ENCODE measurements around the gene HTR3C. TPM values are rescaled to one million over a fixed set of nuclear protein-coding genes. Genes with fewer than 3 reads are reported as not detected.
"Not testable (repeated sequence)": the region's sequence is repeated elsewhere in the genome, so short reads cannot be mapped to it uniquely, and the experiment has no call there.

Gene HTR3C
- total RNA-seq, 1 donor from 2014 or later, result not detected

- intact Hi-C loops (cut with DNase I); DNase-seq (ENCODE audit: missing footprints); ATAC-seq: not testable (repeated sequence)
Observed at GRCh38 chr3:184028275-184028890, 24.5 kb upstream of the HTR3C start.

- intact Hi-C loops (cut with DNase I), result no loop called here
- DNase-seq (ENCODE audit: missing footprints) (no peak), ATAC-seq (no peak)
Observed at GRCh38 chr3:184029443-184029842, 23.4 kb upstream of the HTR3C start.

GRCh38 chr3:184030536-184030935 lies 22.3 kb upstream of the HTR3C start:
- no peak for ATAC-seq
- no peak for DNase-seq (ENCODE audit: missing footprints)
- intact Hi-C loops (cut with DNase I), result no loop called here

- no peak for ATAC-seq
- intact Hi-C loops (cut with DNase I), result no loop called here
- DNase-seq (ENCODE audit: missing footprints), result no peak
Observed at GRCh38 chr3:184031187-184031792, 21.6 kb upstream of the HTR3C start, which contains the start of gene HTR3D. Gene HTR3D, plus strand, starts transcription at chr3:184031742. Its CDS starts 0 bp downstream, at chr3:184031742.

- DNase-seq (ENCODE audit: missing footprints) (no peak), ATAC-seq (no peak)
- intact Hi-C loops (cut with DNase I), result no loop called here
Observed at GRCh38 chr3:184037816-184038215, 15.0 kb upstream of the HTR3C start.

- ATAC-seq; DNase-seq (ENCODE audit: missing footprints); intact Hi-C loops (cut with DNase I): not testable (repeated sequence)
Observed at GRCh38 chr3:184038307-184038706, 14.5 kb upstream of the HTR3C start.

GRCh38 chr3:184039414-184039813 lies 13.4 kb upstream of the HTR3C start:
- intact Hi-C loops (cut with DNase I), result no loop called here
- DNase-seq (ENCODE audit: missing footprints) (no peak), ATAC-seq (no peak)

- ATAC-seq (no peak), DNase-seq (ENCODE audit: missing footprints) (no peak)
- intact Hi-C loops (cut with DNase I), result no loop called here
Observed at GRCh38 chr3:184040010-184040409, 12.8 kb upstream of the HTR3C start.

GRCh38 chr3:184042617-184043016 lies 10.2 kb upstream of the HTR3C start:
- DNase-seq (ENCODE audit: missing footprints) (no peak), ATAC-seq (no peak)
- intact Hi-C loops (cut with DNase I), result no loop called here

- DNase-seq (ENCODE audit: missing footprints), result no peak
- no peak for ATAC-seq
- intact Hi-C loops (cut with DNase I), result no loop called here
Observed at GRCh38 chr3:184045995-184046394, 6.9 kb upstream of the HTR3C start.

- DNase-seq (ENCODE audit: missing footprints) (no peak), ATAC-seq (no peak)
- intact Hi-C loops (cut with DNase I), result no loop called here
Observed at GRCh38 chr3:184050217-184050847, 2.5 kb upstream of the HTR3C start.

GRCh38 chr3:184058029-184058428 lies 5.2 kb downstream of the HTR3C start:
- ATAC-seq (no peak), DNase-seq (ENCODE audit: missing footprints) (no peak)
- intact Hi-C loops (cut with DNase I), result no loop called here

GRCh38 chr3:184059424-184059823 lies 6.6 kb downstream of the HTR3C start:
- no peak for DNase-seq (ENCODE audit: missing footprints)
- ATAC-seq, result no peak
- intact Hi-C loops (cut with DNase I), result no loop called here

GRCh38 chr3:184062637-184063036 lies 9.8 kb downstream of the HTR3C start:
- no peak for DNase-seq (ENCODE audit: missing footprints)
- intact Hi-C loops (cut with DNase I), result no loop called here
- no peak for ATAC-seq

- DNase-seq (ENCODE audit: missing footprints), result no peak
- ATAC-seq, result no peak
- intact Hi-C loops (cut with DNase I), result no loop called here
Observed at GRCh38 chr3:184066211-184066610, 13.4 kb downstream of the HTR3C start.

- no peak for DNase-seq (ENCODE audit: missing footprints)
- no peak for ATAC-seq
- intact Hi-C loops (cut with DNase I), result no loop called here
Observed at GRCh38 chr3:184067573-184068055, 14.8 kb downstream of the HTR3C start.

- DNase-seq (ENCODE audit: missing footprints), result no peak
- intact Hi-C loops (cut with DNase I), result no loop called here
- no peak for ATAC-seq
Observed at GRCh38 chr3:184068344-184068743, 15.5 kb downstream of the HTR3C start.

- DNase-seq (ENCODE audit: missing footprints); ATAC-seq; intact Hi-C loops (cut with DNase I): not testable (repeated sequence)
Observed at GRCh38 chr3:184071142-184071541, 18.3 kb downstream of the HTR3C start.

GRCh38 chr3:184073621-184074020 lies 20.8 kb downstream of the HTR3C start:
- DNase-seq (ENCODE audit: missing footprints), result no peak
- ATAC-seq, result no peak
- intact Hi-C loops (cut with DNase I), result no loop called here

GRCh38 chr3:184075901-184076300 lies 23.1 kb downstream of the HTR3C start:
- intact Hi-C loops (cut with DNase I), result no loop called here
- DNase-seq (ENCODE audit: missing footprints) (no peak), ATAC-seq (no peak)

Measured in Right ventricle myocardium inferior (tissue), 1 donor.